HepG2 (cell line): ENCODE data around the gene NFATC2. TPM values are rescaled to one million over a fixed set of nuclear protein-coding genes. Genes with fewer than 3 reads are reported as not detected.
A peak's percentile ranks its signal among the peaks of the same experiment; 100 is the strongest.

Experiments
- AKNA ChIP-seq: sonication (generic); formaldehyde crosslinking; IDR thresholded peaks from 2 replicates; pipeline ENCODE4 v1.4.0; 2020; ENCODE audit warnings: missing genetic modification reagents, borderline replicate concordance
- FOXO1 ChIP-seq: sonication (generic); formaldehyde crosslinking; IDR thresholded peaks from 2 replicates; pipeline ENCODE4 v1.4.0; 2020; ENCODE audit warnings: missing genetic modification reagents
- GLI4 ChIP-seq: sonication (generic); formaldehyde crosslinking; IDR thresholded peaks from 2 replicates; pipeline ENCODE4 v1.5.1; 2020; ENCODE audit warnings: missing genetic modification reagents, mild to moderate bottlenecking, moderate library complexity, borderline replicate concordance
- HMG20A ChIP-seq: IDR thresholded peaks from 2 replicates; pipeline ENCODE4 v1.6.1; 2016; ENCODE audit warnings: borderline replicate concordance
- IRF1 ChIP-seq: sonication (generic); formaldehyde crosslinking; IDR thresholded peaks from 2 replicates; pipeline ENCODE4 v1.4.0; 2020; ENCODE audit warnings: low read depth, mild to moderate bottlenecking, missing genetic modification reagents
- KLF16 ChIP-seq, 2 experiments: sonication (generic) in 1 of 2; formaldehyde crosslinking in 1 of 2; IDR thresholded peaks; 2 replicates each; pipeline versions ENCODE4 v1.6.1 to v1.8.0; 2016 to 2023; ENCODE audit warnings: missing genetic modification reagents in 2 of 2, missing compliant biosample characterization in 1 of 2
- MBNL3 ChIP-seq: fragments of 250-450 bp; sonication (Bioruptor Pico); conservative IDR thresholded peaks from 2 replicates; pipeline ENCODE4 v1.8.0; 2022; ENCODE audit warnings: mild to moderate bottlenecking, inconsistent platforms
- NFIB ChIP-seq: sonication (generic); formaldehyde crosslinking; IDR thresholded peaks from 2 replicates; pipeline ENCODE4 v1.9.0; 2021; ENCODE audit warnings: missing genetic modification reagents, mild to moderate bottlenecking, borderline replicate concordance
- RBAK ChIP-seq: sonication (generic); formaldehyde crosslinking; IDR thresholded peaks from 2 replicates; pipeline ENCODE4 v1.5.1; 2020; ENCODE audit warnings: mild to moderate bottlenecking, missing genetic modification reagents
- ZNF788 ChIP-seq: sonication (generic); formaldehyde crosslinking; IDR thresholded peaks from 2 replicates; pipeline ENCODE4 v1.5.0; 2020; ENCODE audit warnings: mild to moderate bottlenecking, missing genetic modification reagents, borderline replicate concordance
- polyA plus RNA-seq, 8 experiments: library from polyadenylated mRNA; depleted of rRNA in 3 of 8; stranded (reverse) in 7 of 8; unstranded in 1 of 8; fragments of >200 nt; fragmentation: Illumina TruSeq in 4 of 8; extraction: Trizol in 4 of 8; gene quantifications; 2 replicates each; pipeline versions ENCODE4 v1.2.1 to v1.2.3, GENCODE V29; 2011 to 2016; ENCODE audit warnings: low read depth in 4 of 8, missing spikeins in 1 of 8, mixed read lengths in 1 of 8; ENCODE audit not compliant: insufficient read depth in 1 of 8
- total RNA-seq, 5 experiments: library from RNA; depleted of rRNA; stranded (reverse); fragments of >200 nt; fragmentation: Illumina TruSeq; extraction: Trizol; gene quantifications; 2 replicates each; pipeline ENCODE4 v1.2.3, GENCODE V29; 2016; ENCODE audit warnings: low read depth in 1 of 5
- TF ChIP-seq, protein P1 (sequence below): sonication (generic); formaldehyde crosslinking; IDR thresholded peaks from 2 replicates; pipeline ENCODE4 v1.5.1; 2020; ENCODE audit warnings: missing genetic modification reagents, mild to moderate bottlenecking, borderline replicate concordance
- TF ChIP-seq, protein P2 (sequence below): sonication (generic); formaldehyde crosslinking; IDR thresholded peaks from 2 replicates; pipeline ENCODE4 v1.4.0; 2020; ENCODE audit warnings: mild to moderate bottlenecking, missing genetic modification reagents
- TF ChIP-seq, protein P3 (sequence below): sonication (generic); formaldehyde crosslinking; IDR thresholded peaks from 2 replicates; pipeline ENCODE4 v1.5.1; 2020; ENCODE audit warnings: missing genetic modification reagents, mild to moderate bottlenecking, borderline replicate concordance
- TF ChIP-seq, protein P4 (sequence below): sonication (generic); formaldehyde crosslinking; IDR thresholded peaks from 2 replicates; pipeline ENCODE4 v1.5.0; 2020; ENCODE audit warnings: mild to moderate bottlenecking, missing genetic modification reagents

Gene NFATC2
- total and polyA plus RNA-seq, 2 of the 13 experiments (the other 11 are each of a cell fraction or from before 2014, with no cell fraction given): 1.9 to 3.3 TPM

- TF ChIP-seq FOXO1 (CRISPR knock-in tag) (no peak), GLI4 (no peak), MBNL3 (no peak), HMG20A (CRISPR knock-in tag) (no peak), ZNF788 (CRISPR knock-in tag) (0 out of 2 replicates have a peak, but pooled peaks have one; percentile 49), KLF16 (CRISPR knock-in tag; IDR thresholded peaks at IDR 0.05) (no peak; a peak in 1 of 4 replicates), NFIB (CRISPR knock-in tag) (no peak), RBAK (CRISPR knock-in tag) (no peak), AKNA (no peak), IRF1 (CRISPR knock-in tag) (no peak)
- TF ChIP-seq, protein P1, sequence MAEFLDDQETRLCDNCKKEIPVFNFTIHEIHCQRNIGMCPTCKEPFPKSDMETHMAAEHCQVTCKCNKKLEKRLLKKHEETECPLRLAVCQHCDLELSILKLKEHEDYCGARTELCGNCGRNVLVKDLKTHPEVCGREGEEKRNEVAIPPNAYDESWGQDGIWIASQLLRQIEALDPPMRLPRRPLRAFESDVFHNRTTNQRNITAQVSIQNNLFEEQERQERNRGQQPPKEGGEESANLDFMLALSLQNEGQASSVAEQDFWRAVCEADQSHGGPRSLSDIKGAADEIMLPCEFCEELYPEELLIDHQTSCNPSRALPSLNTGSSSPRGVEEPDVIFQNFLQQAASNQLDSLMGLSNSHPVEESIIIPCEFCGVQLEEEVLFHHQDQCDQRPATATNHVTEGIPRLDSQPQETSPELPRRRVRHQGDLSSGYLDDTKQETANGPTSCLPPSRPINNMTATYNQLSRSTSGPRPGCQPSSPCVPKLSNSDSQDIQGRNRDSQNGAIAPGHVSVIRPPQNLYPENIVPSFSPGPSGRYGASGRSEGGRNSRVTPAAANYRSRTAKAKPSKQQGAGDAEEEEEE (CRISPR knock-in tag): no peak
- TF ChIP-seq, protein P2, sequence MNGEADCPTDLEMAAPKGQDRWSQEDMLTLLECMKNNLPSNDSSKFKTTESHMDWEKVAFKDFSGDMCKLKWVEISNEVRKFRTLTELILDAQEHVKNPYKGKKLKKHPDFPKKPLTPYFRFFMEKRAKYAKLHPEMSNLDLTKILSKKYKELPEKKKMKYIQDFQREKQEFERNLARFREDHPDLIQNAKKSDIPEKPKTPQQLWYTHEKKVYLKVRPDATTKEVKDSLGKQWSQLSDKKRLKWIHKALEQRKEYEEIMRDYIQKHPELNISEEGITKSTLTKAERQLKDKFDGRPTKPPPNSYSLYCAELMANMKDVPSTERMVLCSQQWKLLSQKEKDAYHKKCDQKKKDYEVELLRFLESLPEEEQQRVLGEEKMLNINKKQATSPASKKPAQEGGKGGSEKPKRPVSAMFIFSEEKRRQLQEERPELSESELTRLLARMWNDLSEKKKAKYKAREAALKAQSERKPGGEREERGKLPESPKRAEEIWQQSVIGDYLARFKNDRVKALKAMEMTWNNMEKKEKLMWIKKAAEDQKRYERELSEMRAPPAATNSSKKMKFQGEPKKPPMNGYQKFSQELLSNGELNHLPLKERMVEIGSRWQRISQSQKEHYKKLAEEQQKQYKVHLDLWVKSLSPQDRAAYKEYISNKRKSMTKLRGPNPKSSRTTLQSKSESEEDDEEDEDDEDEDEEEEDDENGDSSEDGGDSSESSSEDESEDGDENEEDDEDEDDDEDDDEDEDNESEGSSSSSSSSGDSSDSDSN: peak; percentile 93
- TF ChIP-seq, protein P3, sequence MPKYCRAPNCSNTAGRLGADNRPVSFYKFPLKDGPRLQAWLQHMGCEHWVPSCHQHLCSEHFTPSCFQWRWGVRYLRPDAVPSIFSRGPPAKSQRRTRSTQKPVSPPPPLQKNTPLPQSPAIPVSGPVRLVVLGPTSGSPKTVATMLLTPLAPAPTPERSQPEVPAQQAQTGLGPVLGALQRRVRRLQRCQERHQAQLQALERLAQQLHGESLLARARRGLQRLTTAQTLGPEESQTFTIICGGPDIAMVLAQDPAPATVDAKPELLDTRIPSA (CRISPR knock-in tag): no peak
- TF ChIP-seq, protein P4, sequence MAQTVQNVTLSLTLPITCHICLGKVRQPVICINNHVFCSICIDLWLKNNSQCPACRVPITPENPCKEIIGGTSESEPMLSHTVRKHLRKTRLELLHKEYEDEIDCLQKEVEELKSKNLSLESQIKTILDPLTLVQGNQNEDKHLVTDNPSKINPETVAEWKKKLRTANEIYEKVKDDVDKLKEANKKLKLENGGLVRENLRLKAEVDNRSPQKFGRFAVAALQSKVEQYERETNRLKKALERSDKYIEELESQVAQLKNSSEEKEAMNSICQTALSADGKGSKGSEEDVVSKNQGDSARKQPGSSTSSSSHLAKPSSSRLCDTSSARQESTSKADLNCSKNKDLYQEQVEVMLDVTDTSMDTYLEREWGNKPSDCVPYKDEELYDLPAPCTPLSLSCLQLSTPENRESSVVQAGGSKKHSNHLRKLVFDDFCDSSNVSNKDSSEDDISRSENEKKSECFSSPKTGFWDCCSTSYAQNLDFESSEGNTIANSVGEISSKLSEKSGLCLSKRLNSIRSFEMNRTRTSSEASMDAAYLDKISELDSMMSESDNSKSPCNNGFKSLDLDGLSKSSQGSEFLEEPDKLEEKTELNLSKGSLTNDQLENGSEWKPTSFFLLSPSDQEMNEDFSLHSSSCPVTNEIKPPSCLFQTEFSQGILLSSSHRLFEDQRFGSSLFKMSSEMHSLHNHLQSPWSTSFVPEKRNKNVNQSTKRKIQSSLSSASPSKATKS (CRISPR knock-in tag): no peak
These were observed 20.0 kb upstream of the NFATC2 start (continued) for GRCh38 chr20:51562332-51563173.
